Testis (tissue), 2 donors: ENCODE data around the gene TACC2.

Experiments
- CTCF ChIP-seq, 3 experiments: fragments of 450-650 bp in 2 of 3; fragments of 200-600 bp in 1 of 3; sonication (generic) in 1 of 3; IDR thresholded peaks; one replicate each; pipeline ENCODE4 v1.5.1; 2016 to 2019; ENCODE audit warnings: antibody characterized with exemption in 3 of 3, mild to moderate bottlenecking in 2 of 3, moderate library complexity in 1 of 3
- POLR2A ChIP-seq: fragments of 450-650 bp; IDR thresholded peaks from one replicate; pipeline ENCODE4 v1.6.1; 2017; ENCODE audit warnings: antibody characterized with exemption, mild to moderate bottlenecking, moderate library complexity

- no peak for TF ChIP-seq POLR2A
- TF ChIP-seq CTCF (IDR thresholded peaks at IDR 0.05) = no peak
Observed at GRCh38 chr10:122181876-122182275, 192.9 kb downstream of the TACC2 start.
